GM19438 (cell line): ENCODE data around the gene SORCS3.

ENCODE experiments used
- ATAC-seq: cut with Tn5 transposase; IDR thresholded peaks from one replicate; pipeline ENCODE4 v1.9.1; 2021; ENCODE audit warnings: low read depth; ENCODE audit not compliant: unreplicated experiment

Gene SORCS3

DNA sequence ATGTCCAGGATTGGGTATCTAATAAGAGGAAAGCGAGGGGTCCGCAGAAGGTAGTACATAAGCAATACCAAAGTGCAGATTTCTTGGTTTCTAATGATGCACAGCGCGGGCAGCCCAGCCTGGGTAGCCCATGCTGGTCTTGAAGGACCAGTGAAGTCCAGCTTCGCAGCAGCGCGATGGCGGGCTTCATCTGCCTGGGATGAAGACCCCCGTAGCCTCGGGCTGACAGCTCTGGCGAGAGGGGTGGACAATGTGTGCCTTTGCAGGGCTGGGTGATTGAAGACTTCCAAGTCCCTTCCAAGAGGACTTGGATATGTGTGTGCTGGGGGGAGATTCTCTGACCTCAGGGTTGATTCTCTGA, 2.2 kb downstream of the SORCS3 start:
- ATAC-seq, result no peak

GRCh38 chr10:104646146-104646545, 5.1 kb downstream of the SORCS3 start:
- no peak for ATAC-seq

GRCh38 chr10:104648421-104648820, 7.3 kb downstream of the SORCS3 start:
- no peak for ATAC-seq

DNA sequence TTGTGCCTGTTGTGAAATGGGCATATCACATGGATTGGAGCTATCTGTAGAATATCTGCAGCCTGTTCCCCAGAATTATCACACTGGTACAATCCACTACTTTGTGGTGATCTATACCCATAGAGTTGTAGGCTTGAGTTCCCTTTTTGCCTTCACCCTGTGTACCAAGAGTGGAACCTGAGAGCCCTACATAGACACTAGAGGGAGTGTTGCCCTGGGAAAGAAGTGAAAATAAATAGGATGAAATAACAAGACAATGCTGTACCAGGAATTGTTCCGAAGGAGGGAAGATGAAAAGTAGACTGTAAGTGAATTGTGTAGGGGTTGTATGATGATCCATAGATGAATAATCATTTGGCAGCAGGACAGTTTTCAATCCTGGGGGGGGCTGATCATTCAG, 9.0 kb downstream of the SORCS3 start:
- no peak for ATAC-seq

DNA sequence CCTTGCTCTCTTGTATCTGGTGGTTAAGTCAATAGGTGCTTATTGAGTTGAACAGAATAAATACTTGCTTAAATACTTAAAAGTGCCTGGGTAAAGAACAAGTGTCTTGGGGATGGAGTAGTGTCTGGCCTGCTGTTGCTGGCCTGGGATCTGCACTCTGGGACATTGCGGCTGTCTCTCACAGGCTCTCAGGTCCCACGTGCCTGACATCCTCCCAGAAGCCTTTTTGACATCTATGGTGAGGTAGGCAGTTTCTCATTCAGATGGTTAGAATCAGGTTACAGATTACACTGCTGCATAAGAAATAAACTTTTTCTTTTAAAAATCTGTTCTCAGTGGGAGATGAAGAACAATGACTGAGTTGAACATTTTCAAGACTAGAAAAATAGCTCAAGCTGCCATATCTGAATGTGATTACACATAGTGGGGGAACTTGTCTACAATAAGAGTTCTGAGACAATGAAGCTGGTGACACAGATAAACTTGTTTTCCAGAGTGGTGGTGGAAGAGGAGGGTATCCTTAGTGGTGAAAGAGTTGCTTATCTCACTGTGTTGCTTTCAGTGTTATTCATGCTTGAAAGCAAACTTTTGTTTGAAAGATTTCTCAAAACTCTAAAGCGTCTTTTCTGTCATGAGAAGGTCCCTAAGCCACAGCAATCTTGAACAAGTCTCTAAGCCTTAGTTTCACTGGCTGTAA, 9.7 kb downstream of the SORCS3 start:
- ATAC-seq, result no peak

DNA sequence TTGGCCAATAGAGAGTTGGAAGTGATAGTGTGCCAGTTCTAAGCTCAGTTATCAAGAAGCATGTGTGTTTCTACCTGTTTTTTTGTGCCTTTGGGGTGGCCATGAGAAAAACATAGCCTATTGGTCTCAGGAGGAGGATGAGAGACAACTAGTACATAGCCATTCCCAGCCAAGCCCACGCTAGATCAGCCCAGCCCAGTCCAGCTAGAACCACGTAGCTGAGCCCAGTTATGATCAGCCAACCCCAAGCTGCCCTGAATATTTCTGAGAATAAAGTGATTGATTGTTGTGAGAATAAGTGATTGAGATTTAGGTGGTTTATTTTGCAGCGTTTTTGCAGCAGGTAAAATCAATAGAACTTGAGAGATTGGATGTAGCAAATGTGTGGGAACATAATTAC, 15.9 kb downstream of the SORCS3 start:
- ATAC-seq, result no peak

- ATAC-seq, result no peak
Observed at GRCh38 chr10:104657457-104657856, 16.4 kb downstream of the SORCS3 start.

GRCh38 chr10:104658067-104658466, 17.0 kb downstream of the SORCS3 start:
- no peak for ATAC-seq

DNA sequence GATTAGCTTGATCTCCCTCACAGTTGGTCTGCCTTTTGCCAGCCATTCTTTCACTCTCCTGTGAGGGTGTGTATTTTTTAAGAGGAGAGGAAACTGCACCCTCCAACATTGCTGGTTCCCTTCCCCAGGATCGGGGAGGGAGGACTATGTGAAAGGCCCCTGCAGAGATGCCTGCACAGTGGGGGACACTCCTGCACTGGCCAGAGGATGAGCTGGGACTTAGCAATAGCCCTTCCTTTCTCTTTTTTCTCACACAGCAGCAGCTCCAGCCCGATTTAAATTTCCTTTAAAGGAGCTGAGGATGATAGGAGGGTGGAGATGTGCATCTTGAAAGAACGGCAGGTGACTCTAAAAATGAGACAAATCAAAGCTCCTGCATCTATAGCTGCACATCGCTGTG, 18.7 kb downstream of the SORCS3 start:
- no peak for ATAC-seq

- no peak for ATAC-seq
Observed at GRCh38 chr10:104663076-104663475, 22.0 kb downstream of the SORCS3 start.

DNA sequence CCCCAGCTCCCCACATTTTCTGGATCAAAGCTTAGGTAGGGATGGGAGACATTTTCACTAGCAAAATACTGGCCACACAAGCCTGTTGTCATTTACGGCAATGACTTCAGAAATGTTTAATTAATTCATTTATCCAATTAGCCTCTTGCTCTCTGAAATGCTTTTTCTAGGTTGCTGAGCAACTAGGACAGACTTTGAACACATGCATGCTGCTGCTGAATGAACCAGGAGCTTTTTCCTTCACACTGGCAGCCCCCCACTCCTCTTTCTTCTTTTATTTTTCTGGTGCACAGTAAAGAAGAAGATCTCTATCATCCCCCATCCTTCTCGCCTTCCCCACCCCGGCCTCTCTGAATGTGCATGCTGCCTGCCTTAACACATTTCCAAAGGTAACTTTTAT, 22.5 kb downstream of the SORCS3 start:
- ATAC-seq, result no peak

DNA sequence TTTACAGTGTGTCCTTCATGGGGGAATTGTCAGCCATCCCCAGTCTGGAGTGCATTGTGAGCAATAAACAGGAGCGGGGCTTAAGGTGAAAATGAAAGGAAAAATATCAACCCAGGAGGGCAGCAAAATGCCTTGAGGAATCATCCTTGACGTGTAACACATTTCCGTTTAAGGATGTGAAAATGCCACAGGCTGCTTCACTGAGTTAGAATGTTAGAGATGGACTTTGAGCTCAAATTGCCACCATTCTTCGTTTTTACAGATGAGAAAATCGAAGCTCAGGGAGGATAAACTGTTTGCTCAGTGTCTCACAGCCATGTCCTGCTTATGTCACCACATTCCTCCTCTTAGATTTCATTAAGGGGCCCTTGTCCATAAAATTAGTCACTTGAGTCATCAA, 23.1 kb downstream of the SORCS3 start:
- ATAC-seq, result no peak

DNA sequence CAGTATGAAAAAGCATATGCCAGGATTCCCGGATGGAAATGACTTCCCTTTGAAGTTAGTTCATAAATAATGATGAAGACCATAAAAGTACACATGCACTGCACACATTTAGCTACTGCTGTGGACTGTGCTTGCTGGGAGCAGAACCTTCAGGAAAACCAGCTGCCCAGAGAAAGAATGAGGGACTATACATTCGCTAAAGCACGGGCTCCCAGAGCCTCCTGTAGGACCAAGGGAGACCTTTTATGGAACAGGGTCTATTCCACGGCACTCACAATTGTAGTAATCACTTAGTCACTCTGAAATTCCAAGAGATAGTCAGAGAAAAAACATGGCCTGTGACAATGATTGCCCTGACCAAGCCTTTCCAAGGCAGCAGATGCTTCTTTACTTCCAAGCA, 24.1 kb downstream of the SORCS3 start:
- no peak for ATAC-seq

GRCh38 chr10:104666106-104666505, 25.0 kb downstream of the SORCS3 start:
- ATAC-seq, result no peak

DNA sequence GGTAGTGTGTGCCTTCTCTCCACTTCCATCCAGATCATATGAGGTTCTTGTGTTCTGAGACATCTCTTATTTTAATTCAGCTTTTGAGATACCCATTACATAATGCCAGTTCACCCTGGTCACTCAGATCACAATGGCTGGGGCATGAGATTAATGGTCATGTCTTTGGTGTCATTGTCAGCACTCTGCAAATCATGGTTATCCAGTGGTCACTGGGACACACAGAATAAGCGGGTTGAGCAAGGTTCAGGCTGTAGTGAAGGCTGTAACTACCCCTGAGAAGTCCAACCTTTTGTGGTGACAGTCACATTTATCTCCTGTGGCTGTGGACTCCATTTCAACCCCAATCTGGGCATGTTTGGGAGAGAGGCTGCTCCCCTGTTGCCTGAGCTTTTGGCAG, 35.8 kb downstream of the SORCS3 start:
- ATAC-seq, result no peak

GRCh38 chr10:104678658-104679057, 37.6 kb downstream of the SORCS3 start:
- no peak for ATAC-seq

DNA sequence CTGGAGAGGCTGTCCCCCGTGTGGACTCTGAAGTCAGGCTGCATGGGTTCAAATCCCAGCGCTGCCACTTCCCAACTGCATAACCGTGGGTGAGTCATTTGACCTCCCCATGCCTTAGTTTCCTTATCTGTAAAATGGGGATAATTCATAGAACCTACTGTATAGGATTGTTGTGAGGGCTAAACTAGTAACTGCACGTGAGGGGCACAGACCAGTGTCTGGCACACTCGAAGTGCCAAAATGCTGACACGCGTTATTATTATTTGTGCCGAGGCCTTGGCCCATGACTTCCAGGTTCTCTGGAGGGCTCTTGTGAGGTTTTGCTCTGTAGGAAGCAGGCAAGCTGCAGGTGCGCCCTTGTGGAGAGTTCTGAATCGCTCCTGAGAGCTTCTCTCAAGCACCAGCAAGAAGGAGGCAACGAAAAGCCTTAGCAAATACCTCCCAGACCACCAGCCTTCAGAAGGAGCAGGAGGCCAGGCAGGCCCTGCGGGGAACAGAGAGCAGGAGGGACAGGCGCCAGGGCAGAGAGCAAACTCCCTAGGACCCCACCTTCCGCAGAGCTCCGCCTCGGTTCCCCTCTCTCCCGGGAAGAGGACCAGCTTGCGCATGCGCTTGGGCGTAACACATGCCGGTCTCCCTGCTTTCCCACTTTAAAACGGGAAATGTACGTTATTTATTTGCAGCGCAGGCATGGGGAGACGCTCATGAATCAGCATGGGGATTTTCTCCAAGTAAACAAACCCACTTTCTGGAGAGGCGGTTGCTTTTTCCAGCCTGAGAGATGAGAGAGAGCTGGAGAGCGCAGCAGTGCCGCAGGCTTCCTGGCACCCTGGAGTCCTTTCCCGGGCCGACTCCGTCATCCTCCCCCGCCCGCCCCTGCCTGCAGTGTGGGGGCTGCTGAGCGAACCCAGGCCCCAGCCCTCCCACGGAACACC, 39.6 kb downstream of the SORCS3 start:
- ATAC-seq, result no peak

GRCh38 chr10:104681485-104681884, 40.4 kb downstream of the SORCS3 start:
- no peak for ATAC-seq

DNA sequence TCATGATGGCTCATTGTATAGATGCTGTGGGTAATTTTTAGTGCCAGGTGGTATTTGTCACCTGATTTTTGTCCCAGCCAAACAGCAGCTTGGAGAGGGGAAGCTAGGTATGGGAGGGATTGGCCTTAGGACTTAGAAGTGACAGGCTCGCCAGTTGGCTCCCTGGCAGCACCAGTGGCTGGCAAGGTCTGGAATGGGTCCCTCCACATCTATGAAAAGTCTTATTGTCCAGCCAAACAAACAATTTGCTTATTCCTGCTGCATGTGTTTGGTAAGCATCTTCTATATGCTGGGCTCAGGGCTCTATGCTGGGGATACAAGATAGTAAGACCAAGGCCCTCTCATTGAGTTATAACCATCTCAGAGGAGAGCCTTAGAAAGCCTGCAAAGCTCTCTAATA, 42.5 kb downstream of the SORCS3 start:
- ATAC-seq, result no peak

GRCh38 chr10:104686829-104687228, 45.7 kb downstream of the SORCS3 start:
- no peak for ATAC-seq

DNA sequence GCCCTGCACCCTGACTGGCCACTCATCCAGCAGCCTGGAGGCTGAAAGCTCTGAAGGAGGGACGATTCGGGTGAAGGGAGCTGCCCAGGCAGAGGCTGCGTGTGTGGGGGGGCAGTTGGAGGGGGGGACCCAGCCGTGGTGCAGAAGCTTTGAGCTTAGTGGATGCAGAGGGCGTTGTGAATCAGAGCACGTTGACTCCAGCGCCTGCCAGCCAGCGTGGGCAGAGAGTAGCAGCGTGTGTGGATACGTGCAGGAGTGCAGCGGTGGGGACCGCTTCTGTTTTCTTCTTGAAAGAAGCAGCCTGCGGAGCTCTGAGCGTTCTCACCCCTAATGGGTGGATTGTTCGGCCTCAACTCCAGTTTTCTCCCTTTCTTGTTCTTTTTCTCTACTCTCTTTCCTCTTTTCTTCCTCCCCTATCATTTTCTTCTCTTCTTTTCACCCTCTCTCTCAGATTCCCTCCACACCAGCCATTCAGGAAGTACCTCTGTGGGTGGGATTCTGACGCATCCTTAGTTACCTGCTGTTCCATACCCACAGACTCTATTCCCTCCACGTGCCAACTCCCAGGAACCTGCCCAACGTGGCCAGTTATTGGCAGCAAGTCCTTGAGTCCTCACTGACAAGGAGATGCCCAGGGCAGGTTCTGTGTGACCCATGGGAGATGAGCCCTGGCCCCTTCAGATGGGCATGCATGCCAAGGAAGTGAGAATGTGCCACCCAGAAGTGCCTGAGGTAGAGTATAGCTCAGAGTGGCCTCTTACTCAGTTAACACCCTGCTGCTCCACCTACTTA, 47.4 kb downstream of the SORCS3 start:
- no peak for ATAC-seq
